CD4-positive, alpha-beta memory T cell (primary cell): Measurements from ENCODE around the gene GLS2. TPM values are rescaled to one million over a fixed set of nuclear protein-coding genes. Genes with fewer than 3 reads are reported as not detected.
A peak's percentile ranks its signal among the peaks of the same experiment; 100 is the strongest.

ENCODE experiments used
- CTCF ChIA-PET: fragments of 350-600 bp; sonication (Branson Sonifier 250); formaldehyde crosslinking; loops from one replicate; lab custom pipeline; 2021; ENCODE audit warnings: inconsistent platforms; ENCODE audit not compliant: partially characterized antibody; lab: Charles Lee
- POLR2A ChIA-PET: fragments of 350-600 bp; sonication (Branson Sonifier 250); formaldehyde crosslinking; loops from one replicate; lab custom pipeline; 2021; ENCODE audit not compliant: partially characterized antibody; lab: Charles Lee
- DNase-seq, 5 donors: peaks; one replicate each; pipeline versions ENCODE4 v3.0.0 to v3.0.0-alpha.2; 2020 to 2022; ENCODE audit warnings: mixed read lengths in 1 of 5
- H3K27ac ChIP-seq: one replicate; pipeline ENCODE4 v1.7.0; 2013; ENCODE audit warnings: low read depth, low read length
- H3K27me3 ChIP-seq: 2 replicates; pipeline ENCODE4 v1.7.0; 2013; ENCODE audit warnings: mild to moderate bottlenecking, low read length, moderate library complexity; ENCODE audit not compliant: insufficient read depth
- H3K36me3 ChIP-seq: 2 replicates; pipeline ENCODE4 v1.7.0; 2013; ENCODE audit warnings: mild to moderate bottlenecking, low read length, moderate library complexity; ENCODE audit not compliant: insufficient read depth
- H3K4me1 ChIP-seq: 2 replicates; pipeline ENCODE4 v1.7.0; 2013; ENCODE audit warnings: mild to moderate bottlenecking, low read length, moderate library complexity; ENCODE audit not compliant: insufficient read depth
- H3K4me3 ChIP-seq, 2 donors: one replicate each; pipeline ENCODE4 v1.7.0; 2013; ENCODE audit warnings: low read length in 2 of 2, mild to moderate bottlenecking in 1 of 2
- H3K9me3 ChIP-seq, 2 donors: one replicate each; pipeline ENCODE4 v1.7.0; 2013; ENCODE audit warnings: low read length in 2 of 2, control low read depth in 1 of 2; ENCODE audit not compliant: control insufficient read depth in 1 of 2
- H3K27ac Mint-ChIP-seq, 7 donors: one replicate each; pipeline ENCODE4 v1.8.0; 2020 to 2021; ENCODE audit warnings: mixed read lengths in 7 of 7, mild to moderate bottlenecking in 6 of 7, inconsistent platforms in 3 of 7, moderate library complexity in 3 of 7
- H3K27me3 Mint-ChIP-seq, 2 donors: one replicate each; pipeline ENCODE4 v1.8.0; 2020 to 2021; ENCODE audit warnings: mixed read lengths in 2 of 2
- H3K36me3 Mint-ChIP-seq, 2 donors: one replicate each; pipeline ENCODE4 v1.8.0; 2020 to 2021; ENCODE audit warnings: mixed read lengths in 2 of 2, inconsistent platforms in 1 of 2, mild to moderate bottlenecking in 1 of 2
- H3K4me1 Mint-ChIP-seq, 4 donors: one replicate each; pipeline ENCODE4 v1.8.0; 2020 to 2021; ENCODE audit warnings: mixed read lengths in 4 of 4, mild to moderate bottlenecking in 1 of 4
- H3K4me3 Mint-ChIP-seq, 8 donors: one replicate each; pipeline ENCODE4 v1.8.0; 2020 to 2021; ENCODE audit warnings: mixed read lengths in 8 of 8, mild to moderate bottlenecking in 7 of 8, moderate library complexity in 6 of 8, inconsistent platforms in 3 of 8
- H3K9me3 Mint-ChIP-seq, 8 donors: one replicate each; pipeline ENCODE4 v1.8.0; 2020 to 2021; ENCODE audit warnings: mixed read lengths in 8 of 8, mild to moderate bottlenecking in 5 of 8, inconsistent platforms in 3 of 8, moderate library complexity in 1 of 8
- intact Hi-C: fragments of 100-400 bp; cut with micrococcal nuclease; formaldehyde crosslinking; loops from one replicate; pipeline ENCODE4 v1.15.1; 2023
- polyA plus RNA-seq, 2 donors: library from polyadenylated mRNA; unstranded; fragments of 300-500 nt; fragmentation: Illumina TruSeq; gene quantifications; one replicate each; pipeline ENCODE4 v1.2.3, GENCODE V29; 2021
- total RNA-seq, 2 experiments: library from RNA; stranded (reverse); gene quantifications; one replicate each; pipeline ENCODE4 v1.2.3, GENCODE V29; 2021

GLS2 gene
- total and polyA plus RNA-seq, 4 experiments from 2014 or later = 4.2 to 12.2 (median 7.4) TPM

DNA sequence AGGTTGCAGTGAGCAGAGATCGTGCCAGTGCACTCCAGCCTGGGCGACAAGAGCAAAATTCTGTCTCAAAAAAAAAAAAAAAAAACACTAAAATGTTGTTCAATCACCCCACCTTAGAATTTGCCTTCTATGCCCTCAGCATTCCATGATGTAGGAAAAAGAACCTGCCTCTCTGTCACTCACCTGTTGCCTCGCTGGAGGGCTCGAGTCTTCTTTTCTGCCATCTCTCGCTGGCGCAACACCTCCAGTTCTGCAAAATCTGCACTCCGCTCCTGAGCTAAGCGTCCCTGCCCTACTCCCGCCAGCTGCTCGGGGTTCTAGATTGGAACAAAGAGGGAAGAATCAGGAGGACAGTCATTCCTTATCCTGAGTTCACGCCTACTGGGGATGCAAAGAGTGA lies 56.7 kb downstream of the GLS2 start:
- H3K27me3 ChIP-seq = no peaks in the 10 kb centered on the region
- no peaks in the 10 kb centered on the region for H3K4me1 Mint-ChIP-seq
- no peak overlapping the region for H3K4me3 Mint-ChIP-seq
- ChIA-PET POLR2A (no interaction called here), CTCF (interaction anchor here (1.3 kb wide), 1 partner anchor 16 kb away, joined by 3 read pairs; no protein-coding TSS in a partner anchor)
- no peaks in the 10 kb centered on the region for H3K9me3 ChIP-seq
- intact Hi-C loops = no loop called here
- no peak for DNase-seq
- no peak overlapping the region for H3K27ac Mint-ChIP-seq
- H3K27me3 Mint-ChIP-seq = no peaks in the 10 kb centered on the region
- no peak overlapping the region for H3K4me3 ChIP-seq
- peaks cover 14 to 15% of the 10 kb centered on the region in 2 donors for H3K36me3 Mint-ChIP-seq
- H3K4me1 ChIP-seq = no peaks in the 10 kb centered on the region
- H3K36me3 ChIP-seq = no peaks in the 10 kb centered on the region
- H3K9me3 Mint-ChIP-seq = no peaks in the 10 kb centered on the region
- H3K27ac ChIP-seq = no peak overlapping the region

DNA sequence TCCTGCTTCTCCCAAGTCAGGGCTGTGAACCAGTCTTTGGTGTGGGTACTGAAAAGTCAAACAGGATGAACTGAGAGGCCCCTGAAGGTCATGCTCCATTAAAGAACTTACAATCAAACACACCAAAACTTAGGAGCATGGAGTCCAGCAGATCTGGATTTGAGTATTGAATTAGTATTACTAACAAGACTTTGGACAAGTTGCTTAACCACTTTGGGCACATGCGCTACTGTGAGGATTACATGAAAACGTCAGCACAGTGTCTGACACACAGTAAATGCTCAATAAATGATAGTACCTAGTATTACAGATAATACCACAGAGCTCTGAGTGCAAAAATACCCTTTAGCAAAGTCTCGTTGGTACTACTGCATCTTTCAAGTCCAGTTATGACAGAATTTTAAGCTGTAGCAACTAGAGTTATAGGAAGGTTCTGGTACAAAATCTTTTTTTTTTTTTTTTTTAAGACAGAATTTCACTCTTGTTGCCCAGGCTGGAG lies 62.0 kb downstream of the GLS2 start:
- Histone ChIP-seq H3K4me1 (peaks cover 9% of the 10 kb centered on the region), H3K36me3 (no peaks in the 10 kb centered on the region), H3K9me3 (no peaks in the 10 kb centered on the region), H3K27me3 (no peaks in the 10 kb centered on the region), H3K27ac (no peak overlapping the region), H3K4me3 (no peak overlapping the region)
- H3K36me3 Mint-ChIP-seq = peaks cover 23 to 24% of the 10 kb centered on the region in 2 donors
- ChIA-PET POLR2A (interaction anchor here (1.0 to 2.4 kb wide), 2 partner anchors 23 to 110 kb away, joined by 5 to 6 read pairs; partner anchors contain the start of genes CNPY2 and TIMELESS), CTCF (interaction anchor here (2.3 kb wide), 1 partner anchor 38 kb away, joined by 11 read pairs; no protein-coding TSS in a partner anchor)
- no peak overlapping the region for H3K27ac Mint-ChIP-seq
- no peak overlapping the region for H3K4me3 Mint-ChIP-seq
- H3K27me3 Mint-ChIP-seq = no peaks in the 10 kb centered on the region
- peaks cover 6 to 10% (median 7%) of the 10 kb centered on the region in 4 donors for H3K4me1 Mint-ChIP-seq
- H3K9me3 Mint-ChIP-seq = no peaks in the 10 kb centered on the region
- DNase-seq = no peak
- intact Hi-C loops = no loop called here

DNA sequence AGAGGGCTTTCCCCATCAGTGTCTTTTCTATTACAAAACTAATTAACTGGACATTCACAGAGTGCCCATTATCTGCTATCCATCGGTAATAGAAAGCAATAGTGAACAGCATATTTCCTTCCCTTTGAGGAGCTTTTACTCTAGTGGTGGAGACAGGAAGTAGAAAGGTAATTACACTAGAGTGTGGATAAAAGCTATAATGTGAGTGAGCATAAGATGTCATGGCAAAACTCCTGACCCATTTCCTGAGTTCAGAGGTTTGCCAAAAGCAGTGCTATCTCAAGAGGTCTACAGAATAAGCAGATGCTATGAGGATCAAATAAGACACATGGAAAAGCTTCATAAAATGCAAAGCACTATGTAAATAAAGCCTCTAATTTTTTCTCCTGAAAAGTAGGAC lies 62.8 kb downstream of the GLS2 start:
- Mint-ChIP-seq H3K4me3 (peak overlapping the region in 2 of 8 donors; percentile 34 to 36), H3K36me3 (peaks cover 29 to 32% of the 10 kb centered on the region in 2 donors), H3K9me3 (no peaks in the 10 kb centered on the region), H3K4me1 (peaks cover 6 to 10% (median 7%) of the 10 kb centered on the region in 4 donors), H3K27me3 (no peaks in the 10 kb centered on the region), H3K27ac (peak overlapping the region; percentile 0 to 86 (median 57))
- peak in 1 of 5 donors; percentile 6 for DNase-seq
- Histone ChIP-seq H3K9me3 (no peaks in the 10 kb centered on the region), H3K4me3 (no peak overlapping the region), H3K4me1 (peaks cover 9% of the 10 kb centered on the region), H3K36me3 (no peaks in the 10 kb centered on the region), H3K27me3 (no peaks in the 10 kb centered on the region), H3K27ac (no peak overlapping the region)
- ChIA-PET POLR2A (interaction anchor here (1.0 to 2.4 kb wide), 2 partner anchors 24 to 109 kb away, joined by 5 to 6 read pairs; partner anchors contain the start of genes CNPY2 and TIMELESS), CTCF (interaction anchor here (0.9 to 2.3 kb wide), 3 partner anchors 12 to 88 kb away, joined by 3 to 11 read pairs (median 3); no protein-coding TSS in a partner anchor)
- intact Hi-C loops = no loop called here

Other genes with a start within 250 kb of the GLS2 start
- gene ANKRD52, start 229.8 kb downstream of the GLS2 start, total RNA-seq = 10 to 100 TPM; 44.1 to 44.5 TPM
- 10 to 100 TPM in 1 of 2 donors, 1 to 10 TPM in 1; 3.4 to 25.1 TPM for gene ANKRD52, start 229.8 kb downstream of the GLS2 start, polyA plus RNA-seq
- 10 to 100 TPM; 35.3 to 38.6 TPM for gene COQ10A, start 221.2 kb downstream of the GLS2 start, total RNA-seq
- 10 to 100 TPM in 1 of 2 donors, 1 to 10 TPM in 1; 8.7 to 11.7 TPM for gene COQ10A, start 221.2 kb downstream of the GLS2 start, polyA plus RNA-seq
- gene CS, start 187.8 kb downstream of the GLS2 start, total RNA-seq = 100 to 1,000 TPM; 134 to 136 TPM
- gene CS, start 187.8 kb downstream of the GLS2 start, polyA plus RNA-seq = 10 to 100 TPM; 73.1 to 98.7 TPM
- 10 to 100 TPM; 93.5 to 95.8 TPM for gene CNPY2, start 172.2 kb downstream of the GLS2 start, total RNA-seq
- 100 to 1,000 TPM; 174 to 184 TPM for gene CNPY2, start 172.2 kb downstream of the GLS2 start, polyA plus RNA-seq
- gene PAN2, start 154.2 kb downstream of the GLS2 start, total RNA-seq = 100 to 1,000 TPM; 193 to 203 TPM
- 10 to 100 TPM in 1 of 2 donors, 1 to 10 TPM in 1; 5.6 to 10.2 TPM for gene PAN2, start 154.2 kb downstream of the GLS2 start, polyA plus RNA-seq
- gene IL23A, start 149.3 kb downstream of the GLS2 start, total RNA-seq = 10 to 100 TPM; 34.1 to 34.4 TPM
- 10 to 100 TPM; 30.3 to 40.1 TPM for gene IL23A, start 149.3 kb downstream of the GLS2 start, polyA plus RNA-seq
- gene STAT2, start 128.1 kb downstream of the GLS2 start, total RNA-seq = 100 to 1,000 TPM; 192 to 193 TPM
- 10 to 100 TPM; 74.4 to 80.6 TPM for gene STAT2, start 128.1 kb downstream of the GLS2 start, polyA plus RNA-seq
- not detected for gene APOF, start 125.3 kb downstream of the GLS2 start, total RNA-seq
- not detected for gene APOF, start 125.3 kb downstream of the GLS2 start, polyA plus RNA-seq
- 1 to 10 TPM; 7.3 to 7.5 TPM for gene TIMELESS, start 38.7 kb downstream of the GLS2 start, total RNA-seq
- 1 to 10 TPM; 3.2 to 5.1 TPM for gene TIMELESS, start 38.7 kb downstream of the GLS2 start, polyA plus RNA-seq
- not detected for gene MIP, start 33.5 kb downstream of the GLS2 start, total RNA-seq
- under 1 TPM; 0.09 to 0.32 TPM for gene MIP, start 33.5 kb downstream of the GLS2 start, polyA plus RNA-seq
- gene SPRYD4, start 19.6 kb downstream of the GLS2 start, total RNA-seq = 1 to 10 TPM; 6.5 to 6.9 TPM
- 1 to 10 TPM; 1.1 to 1.5 TPM for gene SPRYD4, start 19.6 kb downstream of the GLS2 start, polyA plus RNA-seq
- 1 to 10 TPM; 1.9 to 2.0 TPM for gene RBMS2, start 33.7 kb upstream of the GLS2 start, total RNA-seq
- gene RBMS2, start 33.7 kb upstream of the GLS2 start, polyA plus RNA-seq = 1 to 10 TPM in 1 of 2 donors, under 1 TPM in 1; 0.39 to 1.2 TPM
- 100 to 1,000 TPM; 206 to 212 TPM for gene BAZ2A, start 142.2 kb upstream of the GLS2 start, total RNA-seq
- 10 to 100 TPM in 1 of 2 donors, 1 to 10 TPM in 1; 3.8 to 36.6 TPM for gene BAZ2A, start 142.2 kb upstream of the GLS2 start, polyA plus RNA-seq
- 100 to 1,000 TPM; 243 to 256 TPM for gene ATP5F1B, start 157.8 kb upstream of the GLS2 start, total RNA-seq
- 1,000 to 10,000 TPM in 1 of 2 donors, 100 to 1,000 TPM in 1; 771 to 1,156 TPM for gene ATP5F1B, start 157.8 kb upstream of the GLS2 start, polyA plus RNA-seq
- 100 to 1,000 TPM; 191 to 195 TPM for gene PTGES3, start 200.1 kb upstream of the GLS2 start, total RNA-seq
- 100 to 1,000 TPM; 261 to 353 TPM for gene PTGES3, start 200.1 kb upstream of the GLS2 start, polyA plus RNA-seq
- gene NACA, start 237.1 kb upstream of the GLS2 start, total RNA-seq = 1,000 to 10,000 TPM; 1,184 to 1,255 TPM
- 1,000 to 10,000 TPM; 1,025 to 1,184 TPM for gene NACA, start 237.1 kb upstream of the GLS2 start, polyA plus RNA-seq